Neural crest cell (in vitro differentiated cells): ENCODE results near the gene DBN1. TPM values are rescaled to one million over a fixed set of nuclear protein-coding genes. Genes with fewer than 3 reads are reported as not detected.

Experiments used
- DNase-seq: peaks from one replicate; pipeline ENCODE4 v3.0.0; 2021; ENCODE audit warnings: low read depth, mixed read lengths, low spot score
- H3K27ac Mint-ChIP-seq: one replicate; pipeline ENCODE4 v1.8.0; 2021; ENCODE audit warnings: mild to moderate bottlenecking, mixed read lengths; ENCODE audit not compliant: unreplicated experiment
- H3K27me3 Mint-ChIP-seq: 2 replicates; pipeline ENCODE4 v1.8.0; 2021; ENCODE audit warnings: low read depth, mild to moderate bottlenecking, mixed read lengths
- H3K36me3 Mint-ChIP-seq: 2 replicates; pipeline ENCODE4 v1.8.0; 2021; ENCODE audit warnings: low read depth, mild to moderate bottlenecking, mixed read lengths
- H3K4me1 Mint-ChIP-seq: 2 replicates; pipeline ENCODE4 v1.8.0; 2021; ENCODE audit warnings: mixed read lengths
- H3K4me3 Mint-ChIP-seq: one replicate; pipeline ENCODE4 v1.8.0; 2021; ENCODE audit warnings: mild to moderate bottlenecking, mixed read lengths
- H3K9me3 Mint-ChIP-seq: 2 replicates; pipeline ENCODE4 v1.8.0; 2021; ENCODE audit warnings: mixed read lengths
- CTCF ChIP-seq: fragments of 200-600 bp; sonication (generic); conservative IDR thresholded peaks from 2 replicates; pipeline ENCODE4 v1.5.0; 2021; ENCODE audit warnings: antibody characterized with exemption, mild to moderate bottlenecking
- total RNA-seq: library from RNA; stranded (reverse); gene quantifications from 2 replicates; pipeline ENCODE4 v1.2.1, GENCODE V29; 2021

Gene DBN1
- total RNA-seq, 1 donor from 2014 or later = 410 TPM

GRCh38 chr5:177434942-177435738 is 38.3 kb downstream of the DBN1 start:
- Mint-ChIP-seq H3K4me1 (no peaks in the 10 kb centered on the region), H3K36me3 (peaks cover 9% of the 10 kb centered on the region), H3K9me3 (no peaks in the 10 kb centered on the region), H3K4me3 (no peak overlapping the region), H3K27me3 (no peaks in the 10 kb centered on the region), H3K27ac (no peak overlapping the region)
- no peak for DNase-seq
- TF ChIP-seq CTCF = no peak

- Mint-ChIP-seq H3K4me3 (no peak overlapping the region), H3K27ac (no peak overlapping the region), H3K36me3 (peaks cover 5% of the 10 kb centered on the region), H3K27me3 (no peaks in the 10 kb centered on the region), H3K4me1 (peaks cover under 1% of the 10 kb centered on the region), H3K9me3 (no peaks in the 10 kb centered on the region)
- no peak for TF ChIP-seq CTCF
- no peak for DNase-seq
These were observed 39.0 kb downstream of the DBN1 start for GRCh38 chr5:177434437-177434836.

GRCh38 chr5:177433658-177434217 is 39.7 kb downstream of the DBN1 start:
- TF ChIP-seq CTCF = no peak
- H3K4me3 Mint-ChIP-seq = no peak overlapping the region
- no peak overlapping the region for H3K27ac Mint-ChIP-seq
- DNase-seq = no peak
- H3K27me3 Mint-ChIP-seq = no peaks in the 10 kb centered on the region
- no peaks in the 10 kb centered on the region for H3K9me3 Mint-ChIP-seq
- H3K36me3 Mint-ChIP-seq = peaks cover 3% of the 10 kb centered on the region
- H3K4me1 Mint-ChIP-seq = peaks cover 7% of the 10 kb centered on the region

GRCh38 chr5:177432839-177433657 is 40.4 kb downstream of the DBN1 start:
- no peak for TF ChIP-seq CTCF
- no peak for DNase-seq
- Mint-ChIP-seq H3K27me3 (no peaks in the 10 kb centered on the region), H3K36me3 (no peaks in the 10 kb centered on the region), H3K4me3 (no peak overlapping the region), H3K9me3 (no peaks in the 10 kb centered on the region), H3K27ac (no peak overlapping the region), H3K4me1 (peaks cover 8% of the 10 kb centered on the region)

GRCh38 chr5:177432143-177432838 is 41.1 kb downstream of the DBN1 start:
- no peaks in the 10 kb centered on the region for H3K36me3 Mint-ChIP-seq
- H3K4me1 Mint-ChIP-seq = peaks cover 13% of the 10 kb centered on the region
- no peak overlapping the region for H3K4me3 Mint-ChIP-seq
- H3K27me3 Mint-ChIP-seq = no peaks in the 10 kb centered on the region
- no peak for TF ChIP-seq CTCF
- DNase-seq = no peak
- H3K9me3 Mint-ChIP-seq = no peaks in the 10 kb centered on the region
- no peak overlapping the region for H3K27ac Mint-ChIP-seq
